ENCODE data around the gene FKBP1B. TPM values are rescaled to one million over a fixed set of nuclear protein-coding genes. Genes with fewer than 3 reads are reported as not detected.
A peak's percentile ranks its signal among the peaks of the same experiment; 100 is the strongest.

The FKBP1B gene
- total and polyA plus RNA-seq, 7 donors: 0.46 to 2.7 (median 1.3) TPM

- H3K4me3 ChIP-seq: peak overlapping the region; percentile 93
- H3K36me3 ChIP-seq (ENCODE audit: insufficient read depth in 1 of 2, low read depth in 1 of 2): peaks cover 5 to 29% of the 10 kb centered on the region in 2 donors
- intact Hi-C loops (cut with DNase I): loop anchor here (5.0 kb wide), 2 partner anchors 136 to 151 kb away; partner anchors contain the start of genes ATAD2B (in 1 of the 2) and UBXN2A (in 1 of the 2)
- no peaks in the 10 kb centered on the region for H3K9me3 ChIP-seq
- peaks cover 7% of the 10 kb centered on the region for H3K4me1 ChIP-seq
- H3K27me3 ChIP-seq (ENCODE audit: insufficient read depth in 3 of 3, low read length in 2 of 3): no peaks in the 10 kb centered on the region
- no peak for ATAC-seq
- 81 to 86% (median 82%) methylated on average over 2 of the region's 2 CpGs for WGBS, 3 donors
- TF ChIP-seq CTCF (IDR thresholded peaks at IDR 0.05): no peak
- no peak for DNase-seq
- peak overlapping the region; percentile 87 for H3K27ac ChIP-seq
These were observed 28.3 kb downstream of the FKBP1B start for GRCh38 chr2:24077879-24078278.

GRCh38 chr2:24080701-24081100 lies 31.2 kb downstream of the FKBP1B start:
- Histone ChIP-seq H3K4me3 (no peak overlapping the region), H3K4me1 (peaks cover 14% of the 10 kb centered on the region), H3K36me3 (ENCODE audit: insufficient read depth in 1 of 2, low read depth in 1 of 2) (peaks cover 2 to 17% of the 10 kb centered on the region in 2 donors), H3K27me3 (ENCODE audit: insufficient read depth in 3 of 3, low read length in 2 of 3) (no peaks in the 10 kb centered on the region), H3K9me3 (no peaks in the 10 kb centered on the region), H3K27ac (no peak overlapping the region)
- no peak for TF ChIP-seq CTCF (IDR thresholded peaks at IDR 0.05)
- intact Hi-C loops (cut with DNase I): loop anchor here (5.0 kb wide), 2 partner anchors 33 to 153 kb away; partner anchors contain the start of genes ATAD2B (in 1 of the 2), FKBP1B (in 1 of the 2) and WDCP (in 1 of the 2)
- ATAC-seq (no peak), DNase-seq (no peak)
- WGBS, 3 donors: 32 to 40% (median 33%) methylated on average over 2 of the region's 2 CpGs

GRCh38 chr2:24082787-24083566 lies 33.4 kb downstream of the FKBP1B start:
- intact Hi-C loops (cut with DNase I): loop anchor here (5.0 kb wide), 2 partner anchors 36 to 156 kb away; partner anchors contain the start of genes ATAD2B (in 1 of the 2), FKBP1B (in 1 of the 2) and WDCP (in 1 of the 2)
- WGBS, 3 donors: 74 to 83% (median 82%) methylated on average over 8 of the region's 8 CpGs
- Histone ChIP-seq H3K9me3 (no peaks in the 10 kb centered on the region), H3K27me3 (ENCODE audit: insufficient read depth in 3 of 3, low read length in 2 of 3) (no peaks in the 10 kb centered on the region), H3K4me3 (peak overlapping the region; percentile 65), H3K36me3 (ENCODE audit: insufficient read depth in 1 of 2, low read depth in 1 of 2) (peaks cover 2 to 29% of the 10 kb centered on the region in 2 donors), H3K27ac (no peak overlapping the region), H3K4me1 (peaks cover 8% of the 10 kb centered on the region)
- no peak for TF ChIP-seq CTCF (IDR thresholded peaks at IDR 0.05)
- ATAC-seq (no peak), DNase-seq (no peak)

- Histone ChIP-seq H3K4me3 (peak overlapping the region; percentile 65), H3K9me3 (no peaks in the 10 kb centered on the region), H3K27ac (peak overlapping the region; percentile 37), H3K27me3 (ENCODE audit: insufficient read depth in 3 of 3, low read length in 2 of 3) (no peaks in the 10 kb centered on the region), H3K4me1 (peaks cover 8% of the 10 kb centered on the region), H3K36me3 (ENCODE audit: insufficient read depth in 1 of 2, low read depth in 1 of 2) (peaks cover 2 to 33% of the 10 kb centered on the region in 2 donors)
- intact Hi-C loops (cut with DNase I): loop anchor here (2.0 to 5.0 kb wide), 3 partner anchors 36 to 259 kb away; partner anchors contain the start of genes ATAD2B (in 1 of the 2), FKBP1B (in 1 of the 2) and WDCP (in 1 of the 2)
- DNase-seq: no peak
- ATAC-seq: peak in 1 of 4 donors; percentile 58
- TF ChIP-seq CTCF (IDR thresholded peaks at IDR 0.05): no peak
- 14 to 16% (median 14%) methylated on average over 30 of the region's 30 CpGs for WGBS, 3 donors
These were observed 34.2 kb downstream of the FKBP1B start for GRCh38 chr2:24083567-24084385.
